H1 (cell line): ENCODE data around the gene SAFB. TPM values are rescaled to one million over a fixed set of nuclear protein-coding genes. Genes with fewer than 3 reads are reported as not detected.

Experiments
- CTCF ChIA-PET: fragments of 300-600 bp; sonication (Branson Sonifier 250); formaldehyde crosslinking; loops from one replicate; lab custom pipeline; 2021; ENCODE audit not compliant: partially characterized antibody; lab: Charles Lee
- POLR2A ChIA-PET: fragments of 300-600 bp; sonication (Branson Sonifier 250); formaldehyde crosslinking; loops from one replicate; lab custom pipeline; 2021; ENCODE audit warnings: inconsistent platforms; ENCODE audit not compliant: partially characterized antibody; lab: Charles Lee
- DNase-seq, 2 experiments: peaks; one replicate each; pipeline versions ENCODE4 v3.0.0 to v3.0.0-alpha.2; 2010 to 2022; ENCODE audit warnings: low spot score in 2 of 2, low read depth in 1 of 2, mixed read lengths in 1 of 2
- FAIRE-seq: peaks from 2 replicates; lab custom pipeline; 2011; peaks lifted over from hg19 to GRCh38; lab: Jason Lieb, UNC
- H2AFZ ChIP-seq: 2 replicates; pipeline ENCODE4 v1.8.1; 2012; ENCODE audit warnings: low read length, inconsistent platforms
- H2AK5ac ChIP-seq: 2 replicates; pipeline ENCODE4 v1.6.1; 2013; ENCODE audit warnings: low read depth, low read length
- H2BK120ac ChIP-seq: replicated peaks from 2 replicates; pipeline ENCODE3; 2013; ENCODE audit warnings: low read depth, low read length, inconsistent platforms
- H2BK12ac ChIP-seq: 2 replicates; pipeline ENCODE4 v1.6.1; 2013; ENCODE audit warnings: low read depth, low read length
- H2BK15ac ChIP-seq: 2 replicates; pipeline ENCODE4 v1.6.1; 2013; ENCODE audit warnings: low read length
- H2BK20ac ChIP-seq: 2 replicates; pipeline ENCODE4 v1.6.1; 2013; ENCODE audit warnings: low read length
- H2BK5ac ChIP-seq: 2 replicates; pipeline ENCODE4 v1.6.1; 2013; ENCODE audit warnings: low read depth, low read length
- H3K14ac ChIP-seq: 2 replicates; pipeline ENCODE4 v1.6.1; 2013; ENCODE audit warnings: inconsistent platforms; ENCODE audit not compliant: insufficient read length
- H3K18ac ChIP-seq: 2 replicates; pipeline ENCODE4 v1.6.1; 2013; ENCODE audit warnings: low read length; ENCODE audit errors: extremely low read depth
- H3K23ac ChIP-seq: 2 replicates; pipeline ENCODE4 v1.6.1; 2013; ENCODE audit warnings: inconsistent platforms; ENCODE audit not compliant: insufficient read length
- H3K23me2 ChIP-seq: 2 replicates; pipeline ENCODE4 v1.6.1; 2013; ENCODE audit warnings: low read depth, low read length
- H3K27ac ChIP-seq: 2 replicates; pipeline ENCODE4 v1.6.1; 2011; ENCODE audit warnings: low read depth, low read length, inconsistent platforms
- H3K27me3 ChIP-seq, 4 experiments: replicated peaks in 1 of 4; 1 replicate in 1 of 4; 2 replicates in 3 of 4; pipeline versions ENCODE4 v1.6.1 to v1.8.1; 2011 to 2013; ENCODE audit warnings: low read length in 3 of 4, mild to moderate bottlenecking in 3 of 4, inconsistent platforms in 2 of 4, mixed read lengths in 2 of 4, moderate library complexity in 1 of 4; ENCODE audit not compliant: control insufficient read depth in 3 of 4, insufficient read depth in 3 of 4; ENCODE audit errors: extremely low read depth in 1 of 4
- H3K36me3 ChIP-seq, 4 experiments: 2 replicates each; pipeline versions ENCODE4 v1.6.1 to v1.8.1; 2011 to 2013; ENCODE audit warnings: mild to moderate bottlenecking in 4 of 4, low read length in 3 of 4, moderate library complexity in 2 of 4, control low read depth in 1 of 4, inconsistent platforms in 1 of 4; ENCODE audit not compliant: insufficient read depth in 4 of 4, control insufficient read depth in 2 of 4
- H3K4ac ChIP-seq: replicated peaks from 2 replicates; pipeline ENCODE3; 2013; ENCODE audit warnings: low read length, low read depth, mixed read lengths, inconsistent platforms; ENCODE audit not compliant: insufficient read length
- H3K4me1 ChIP-seq, 4 experiments: replicated peaks in 1 of 4; 1 replicate in 1 of 4; 2 replicates in 3 of 4; pipeline versions ENCODE4 v1.6.1 to v1.8.1; 2011 to 2013; ENCODE audit warnings: low read length in 3 of 4, inconsistent platforms in 2 of 4, mixed read lengths in 1 of 4; ENCODE audit not compliant: insufficient read depth in 4 of 4, control insufficient read depth in 3 of 4
- H3K4me2 ChIP-seq, 2 experiments: 2 replicates each; pipeline versions ENCODE4 v1.6.1 to v1.8.1; 2011 to 2013; ENCODE audit warnings: low read depth in 2 of 2, low read length in 2 of 2, control low read depth in 1 of 2, inconsistent platforms in 1 of 2, mild to moderate bottlenecking in 1 of 2; ENCODE audit not compliant: insufficient read depth in 1 of 2
- H3K4me3 ChIP-seq, 4 experiments: fragments of 200-600, 300-600 bp in 1 of 4; sonication (generic), shearing (Covaris generic), sonication (Bioruptor Twin) in 1 of 4; 2 replicates each; pipeline versions ENCODE4 v1.5.1 to v1.8.1; 2011 to 2016; ENCODE audit warnings: low read length in 4 of 4, low read depth in 3 of 4, control low read depth in 2 of 4, inconsistent platforms in 2 of 4, mild to moderate bottlenecking in 2 of 4, mixed read lengths in 1 of 4, moderate library complexity in 1 of 4; ENCODE audit not compliant: insufficient read depth in 2 of 4; ENCODE audit errors: extremely low read depth in 1 of 4
- H3K56ac ChIP-seq: replicated peaks from 2 replicates; pipeline ENCODE3; 2013; ENCODE audit warnings: low read depth, mild to moderate bottlenecking, mixed read lengths, low read length, inconsistent platforms; ENCODE audit not compliant: insufficient read length
- H3K79me1 ChIP-seq: 2 replicates; pipeline ENCODE4 v1.6.1; 2013; ENCODE audit warnings: low read depth, low read length, control low read depth
- H3K79me2 ChIP-seq, 2 experiments: 2 replicates each; pipeline versions ENCODE4 v1.6.1 to v1.8.1; 2012 to 2013; ENCODE audit warnings: low read length in 2 of 2, mild to moderate bottlenecking in 2 of 2, inconsistent platforms in 1 of 2; ENCODE audit not compliant: insufficient read depth in 2 of 2, control insufficient read depth in 1 of 2
- H3K9ac ChIP-seq, 4 experiments: replicated peaks in 1 of 4; 1 replicate in 1 of 4; 2 replicates in 3 of 4; pipeline versions ENCODE4 v1.6.1 to v1.8.1; 2011 to 2013; ENCODE audit warnings: low read depth in 3 of 4, low read length in 3 of 4, control low read depth in 2 of 4, mild to moderate bottlenecking in 2 of 4, moderate library complexity in 2 of 4, inconsistent platforms in 1 of 4; ENCODE audit errors: extremely low read depth in 1 of 4
- H3K9me3 ChIP-seq, 2 experiments: 2 replicates each; pipeline versions ENCODE4 v1.6.1 to v1.8.1; 2012 to 2013; ENCODE audit warnings: mild to moderate bottlenecking in 2 of 2, moderate library complexity in 2 of 2, control low read depth in 1 of 2, inconsistent platforms in 1 of 2, low read depth in 1 of 2, low read length in 1 of 2, mixed read lengths in 1 of 2; ENCODE audit not compliant: insufficient read depth in 2 of 2
- H4K20me1 ChIP-seq, 2 experiments: replicated peaks in 1 of 2; 2 replicates each; pipeline versions ENCODE3 to v1.8.1; 2011 to 2013; ENCODE audit warnings: inconsistent platforms in 2 of 2, low read length in 2 of 2, mild to moderate bottlenecking in 1 of 2; ENCODE audit not compliant: insufficient read depth in 2 of 2, control insufficient read depth in 1 of 2
- H4K5ac ChIP-seq: 2 replicates; pipeline ENCODE4 v1.6.1; 2013; ENCODE audit warnings: low read length, low read depth, mixed read lengths, inconsistent platforms; ENCODE audit not compliant: insufficient read length
- H4K8ac ChIP-seq: 2 replicates; pipeline ENCODE4 v1.8.0; 2013; ENCODE audit warnings: mild to moderate bottlenecking, moderate library complexity, low read length, inconsistent platforms; ENCODE audit not compliant: insufficient read depth; ENCODE audit errors: extremely low read depth
- H4K91ac ChIP-seq: replicated peaks from 2 replicates; pipeline ENCODE3; 2013; ENCODE audit warnings: low read length, mixed read lengths, inconsistent platforms; ENCODE audit not compliant: insufficient read length
- ATF3 ChIP-seq: IDR thresholded peaks from 2 replicates; pipeline ENCODE4 v1.6.1; 2011; ENCODE audit warnings: low read depth, mild to moderate bottlenecking, low read length; ENCODE audit not compliant: insufficient read depth
- BACH1 ChIP-seq: IDR thresholded peaks from 2 replicates; pipeline ENCODE4 v1.6.1; 2012; ENCODE audit warnings: low read length, improper control_type of control experiment
- CHD1 ChIP-seq: IDR thresholded peaks from 2 replicates; pipeline ENCODE4 v1.6.1; 2012; ENCODE audit warnings: low read depth, low read length, improper control_type of control experiment
- HDAC6 ChIP-seq: IDR thresholded peaks from one replicate; pipeline ENCODE4 v1.7.1; 2012; ENCODE audit warnings: low read depth, mild to moderate bottlenecking, inconsistent platforms, low read length, moderate library complexity
- MAX ChIP-seq: IDR thresholded peaks from 2 replicates; pipeline ENCODE4 v1.6.1; 2012; ENCODE audit warnings: inconsistent platforms
- PHF8 ChIP-seq: fragments of 200-600 bp; sonication (generic); conservative IDR thresholded peaks from 2 replicates; pipeline ENCODE4 v1.7.1; 2012; ENCODE audit warnings: low read depth, mild to moderate bottlenecking, inconsistent platforms, low read length, moderate library complexity
- SUZ12 ChIP-seq: fragments of 200-600 bp; sonication (generic); IDR thresholded peaks from 2 replicates; pipeline ENCODE4 v1.6.1; 2012; ENCODE audit warnings: mild to moderate bottlenecking, inconsistent platforms, low read length, moderate library complexity, mixed read lengths
- TEAD4 ChIP-seq: IDR thresholded peaks from 2 replicates; pipeline ENCODE4 v1.6.1; 2012; ENCODE audit warnings: low read depth, low read length, inconsistent platforms, mixed read lengths
- ZNF274 ChIP-seq: IDR thresholded peaks from 2 replicates; pipeline ENCODE4 v1.7.0; 2012; ENCODE audit warnings: low read length, borderline replicate concordance; ENCODE audit errors: extremely low read depth
- WGBS, 2 experiments: shearing (Covaris generic) in 1 of 2; methylation state at CpG; one replicate each; pipeline versions ENCODE4 v1.1.6 to v1.1.7; 2013 to 2015; ENCODE audit warnings: low lambda C conversion rate in 2 of 2, mixed read lengths in 2 of 2, inconsistent platforms in 1 of 2, low coverage in 1 of 2, missing lambda C conversion rate in 1 of 2; ENCODE audit not compliant: insufficient replicate concordance in 2 of 2, insufficient coverage in 1 of 2, insufficient read length in 1 of 2; ENCODE audit errors: extremely low coverage in 1 of 2, missing lambda C conversion rate in 1 of 2; 5-methylcytosine and 5-hydroxymethylcytosine counted together
- polyA plus RNA-seq, 7 experiments: library from polyadenylated mRNA; depleted of rRNA in 3 of 7; stranded (reverse) in 5 of 7; unstranded in 2 of 7; fragments of >200 nt in 5 of 7; fragments of 200-250 nt in 2 of 7; gene quantifications; 1 replicate in 5 of 7; 2 replicates in 1 of 7; 4 replicates in 1 of 7; pipeline versions ENCODE4 v1.2.1 to v1.2.3, GENCODE V29; 2011 to 2013; ENCODE audit warnings: missing spikeins in 2 of 7, mixed read lengths in 2 of 7
- total RNA-seq: library from RNA; stranded (reverse); fragmentation: NEBNext Ultra II Directional; extraction: Animal tissue kit (Norgen Biotek cat#: 25700); gene quantifications from 2 replicates; pipeline ENCODE4 v1.2.1, GENCODE V29; 2021

SAFB gene
- total and polyA plus RNA-seq, 2 of the 8 experiments (the other 6 are each of a cell fraction or from before 2014, with no cell fraction given), result 27.0 to 110 TPM

- H3K4me2 ChIP-seq, result no peak overlapping the region
- TF ChIP-seq SUZ12, result no peak
- TF ChIP-seq MAX, result no peak
- TF ChIP-seq BACH1, result no peak
- no peak for TF ChIP-seq HDAC6
- TF ChIP-seq CHD1, result no peak
- no peak for TF ChIP-seq ZNF274
- TF ChIP-seq ATF3, result no peak
- no peak for TF ChIP-seq PHF8
- no peak for TF ChIP-seq TEAD4
Observed at GRCh38 chr19:5683177-5683886, 60.4 kb downstream of the SAFB start.

More at GRCh38 chr19:5683177-5683886, 60.4 kb downstream of the SAFB start:
- H3K9ac ChIP-seq, result no peak overlapping the region
- POLR2A ChIA-PET, result interaction anchor here (0.6 to 1.5 kb wide), 4 partner anchors 8 to 38 kb away, joined by 3 to 5 read pairs (median 4); partner anchors contain the start of genes CATSPERD and LONP1
- no peak overlapping the region for H2BK5ac ChIP-seq
- no peak overlapping the region for H2AK5ac ChIP-seq
- no peak for DNase-seq
- H3K4ac ChIP-seq, result no peak overlapping the region
- 0 out of 2 replicates have a peak, but pooled peaks cover 3% of the 10 kb centered on the region for H3K79me1 ChIP-seq
- H3K14ac ChIP-seq, result no peak overlapping the region
- H3K56ac ChIP-seq, result no peak overlapping the region
- no peak overlapping the region for H2BK12ac ChIP-seq
- no peaks in the 10 kb centered on the region for H3K9me3 ChIP-seq
- H3K27me3 ChIP-seq, result no peaks in the 10 kb centered on the region
- FAIRE-seq, result no peak
- no peak overlapping the region for H4K5ac ChIP-seq
- no peak overlapping the region for H3K18ac ChIP-seq
- no peak overlapping the region for H3K27ac ChIP-seq
- H4K91ac ChIP-seq, result no peak overlapping the region
- H4K8ac ChIP-seq, result no peak overlapping the region
- no peak overlapping the region for H2BK120ac ChIP-seq
- H3K4me3 ChIP-seq, result no peak overlapping the region
- H3K23ac ChIP-seq, result no peak overlapping the region
- H3K23me2 ChIP-seq, result peaks cover 18% of the 10 kb centered on the region; the same call in 1 of the 2 replicates
- no peak overlapping the region for H2BK20ac ChIP-seq
- 83% methylated on average over 10 of the region's 10 CpGs; no CpG with 5 or more reads in 1 of the 2 experiments for WGBS, 2 experiments
- H3K36me3 ChIP-seq, result 0 out of 8 replicates have a peak, but pooled peaks cover 0 to 2% (median 0%) of the 10 kb centered on the region in 4 experiments
- peaks cover 0 to 16% (median 2%) of the 10 kb centered on the region in 4 experiments; a peak in 5 of 7 replicates for H3K4me1 ChIP-seq
- CTCF ChIA-PET, result no interaction called here
- no peak overlapping the region for H2AFZ ChIP-seq
- H2BK15ac ChIP-seq, result no peak overlapping the region
- H4K20me1 ChIP-seq, result peaks cover 0 to 10% of the 10 kb centered on the region in 2 experiments
- H3K79me2 ChIP-seq, result no peaks in the 10 kb centered on the region
